GM12878 (cell line): ENCODE measurements around the gene CSTF1. TPM values are rescaled to one million over a fixed set of nuclear protein-coding genes. Genes with fewer than 3 reads are reported as not detected.

Experiments
- GATAD2B ChIP-seq: fragments of 450-650 bp; conservative IDR thresholded peaks from 2 replicates; pipeline ENCODE4 v1.6.1; 2017; ENCODE audit warnings: low read depth, mild to moderate bottlenecking, moderate library complexity
- HSF1 ChIP-seq: fragments of 150-350 bp; IDR thresholded peaks from 2 replicates; pipeline ENCODE4 v1.6.1; 2014; ENCODE audit warnings: mild to moderate bottlenecking, low read depth, low read length
- KDM1A ChIP-seq: fragments of 200-600 bp; sonication (generic); IDR thresholded peaks from 2 replicates; pipeline ENCODE4 v1.6.1; 2016; ENCODE audit warnings: borderline replicate concordance
- MEF2B ChIP-seq: fragments of 450-650 bp; IDR thresholded peaks from 2 replicates; pipeline ENCODE4 v1.6.1; 2018; ENCODE audit warnings: mild to moderate bottlenecking, moderate library complexity; ENCODE audit not compliant: partially characterized antibody, poor library complexity, severe bottlenecking
- NFXL1 ChIP-seq: fragments of 450-650 bp; IDR thresholded peaks from 2 replicates; pipeline ENCODE4 v1.6.1; 2017; ENCODE audit warnings: antibody characterized with exemption, mild to moderate bottlenecking, borderline replicate concordance
- NR2C1 ChIP-seq: fragments of 450-650 bp; IDR thresholded peaks from 2 replicates; pipeline ENCODE4 v1.6.1; 2017; ENCODE audit warnings: antibody characterized with exemption, mild to moderate bottlenecking, moderate library complexity
- PAX8 ChIP-seq: fragments of 450-650 bp; IDR thresholded peaks from 2 replicates; pipeline ENCODE4 v1.6.1; 2017; ENCODE audit warnings: mild to moderate bottlenecking, moderate library complexity
- POLR2AphosphoS2 ChIP-seq: IDR thresholded peaks from 2 replicates; pipeline ENCODE4 v1.6.1; 2011; ENCODE audit warnings: low read depth, mild to moderate bottlenecking, low read length, improper control_type of control experiment, moderate library complexity
- RELB ChIP-seq: fragments of 450-650 bp; IDR thresholded peaks from 2 replicates; pipeline ENCODE4 v1.6.1; 2017; ENCODE audit warnings: low read depth, mild to moderate bottlenecking, moderate library complexity
- REST ChIP-seq: IDR thresholded peaks from 2 replicates; pipeline ENCODE4 v1.6.1; 2012; ENCODE audit warnings: mild to moderate bottlenecking, low read depth, low read length
- polyA plus RNA-seq, 11 experiments: library from polyadenylated mRNA; depleted of rRNA in 4 of 11; unstranded in 6 of 11; stranded (reverse) in 5 of 11; fragments of >200 nt; fragmentation: Nextera tagmentation in 4 of 11; fragmentation: Illumina TruSeq in 1 of 11; extraction: Ambion mirVana in 4 of 11; extraction: Trizol in 1 of 11; gene quantifications; 1 replicate in 1 of 11; 2 replicates in 10 of 11; pipeline versions ENCODE4 v1.2.1 to v1.2.3, GENCODE V29; 2011 to 2016; ENCODE audit warnings: inconsistent platforms in 2 of 11, missing spikeins in 2 of 11, low read depth in 1 of 11
- total RNA-seq, 4 experiments: library from RNA; depleted of rRNA in 3 of 4; stranded (reverse); fragments of >200 nt in 3 of 4; fragmentation: Illumina TruSeq in 1 of 4; extraction: Trizol in 1 of 4; gene quantifications; 2 replicates each; pipeline versions ENCODE4 v1.2.1 to v1.2.3, GENCODE V29; 2013 to 2021
- TF ChIP-seq, protein P1 (sequence below), 3 experiments: IDR thresholded peaks in 2 of 3; conservative IDR thresholded peaks in 1 of 3; 2 replicates each; pipeline ENCODE4 v1.5.1; 2011; ENCODE audit warnings: low read depth in 3 of 3, low read length in 3 of 3, mild to moderate bottlenecking in 3 of 3, control low read depth in 2 of 3, moderate library complexity in 2 of 3, inconsistent platforms in 1 of 3, mixed read lengths in 1 of 3; ENCODE audit not compliant: control insufficient read depth in 2 of 3, insufficient read depth in 1 of 3; ENCODE audit errors: extremely low read depth in 1 of 3
- TF ChIP-seq, protein P2 (sequence below): IDR thresholded peaks from 2 replicates; pipeline ENCODE4 v1.6.1; 2012; ENCODE audit warnings: improper control_type of control experiment, low read depth, low read length; ENCODE audit not compliant: insufficient replicate concordance

The CSTF1 gene
- total and polyA plus RNA-seq, 10 of the 15 experiments (the other 5 are each of a cell fraction or from before 2014, with no cell fraction given): 41.8 to 89.1 (median 50.1) TPM

DNA sequence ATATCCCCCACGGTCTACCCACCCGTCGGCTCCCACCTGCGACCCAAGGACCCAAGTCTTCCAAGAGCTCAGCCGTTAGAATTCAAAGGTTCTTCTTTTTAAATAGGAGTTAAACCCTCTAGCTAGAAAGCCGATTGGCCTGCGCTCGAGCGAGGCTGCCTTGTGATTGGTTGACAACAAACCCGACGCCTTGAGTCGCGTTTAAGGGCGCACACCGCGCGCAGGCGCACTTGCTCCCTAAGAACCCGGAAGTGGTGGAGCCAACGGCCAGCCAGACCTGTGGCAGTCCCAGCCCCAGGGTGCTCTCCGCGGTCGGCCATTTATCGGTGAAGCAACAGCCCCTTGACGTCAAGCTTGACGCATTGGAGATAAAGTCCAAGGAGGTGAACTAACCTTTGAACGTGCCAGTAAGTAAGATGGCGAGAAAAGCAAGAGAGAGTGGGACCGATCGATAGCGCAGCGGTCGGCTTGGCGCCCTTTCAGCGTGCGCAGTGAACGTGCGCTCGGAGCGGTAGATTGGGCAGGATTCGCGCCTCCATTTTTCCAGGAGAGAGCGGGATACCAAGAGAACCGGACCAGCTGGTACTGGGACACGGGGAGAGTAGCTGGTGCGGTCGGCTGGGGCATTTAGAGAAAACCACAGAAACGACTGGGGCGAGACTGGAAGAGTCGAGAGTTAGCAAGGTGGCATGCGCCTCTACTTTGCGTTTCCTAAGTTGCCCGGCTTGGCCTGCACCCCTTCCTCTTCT is at the start of gene CSTF1, which contains the start of gene AURKA (continued):
- no peak for TF ChIP-seq REST
- TF ChIP-seq, protein P1, sequence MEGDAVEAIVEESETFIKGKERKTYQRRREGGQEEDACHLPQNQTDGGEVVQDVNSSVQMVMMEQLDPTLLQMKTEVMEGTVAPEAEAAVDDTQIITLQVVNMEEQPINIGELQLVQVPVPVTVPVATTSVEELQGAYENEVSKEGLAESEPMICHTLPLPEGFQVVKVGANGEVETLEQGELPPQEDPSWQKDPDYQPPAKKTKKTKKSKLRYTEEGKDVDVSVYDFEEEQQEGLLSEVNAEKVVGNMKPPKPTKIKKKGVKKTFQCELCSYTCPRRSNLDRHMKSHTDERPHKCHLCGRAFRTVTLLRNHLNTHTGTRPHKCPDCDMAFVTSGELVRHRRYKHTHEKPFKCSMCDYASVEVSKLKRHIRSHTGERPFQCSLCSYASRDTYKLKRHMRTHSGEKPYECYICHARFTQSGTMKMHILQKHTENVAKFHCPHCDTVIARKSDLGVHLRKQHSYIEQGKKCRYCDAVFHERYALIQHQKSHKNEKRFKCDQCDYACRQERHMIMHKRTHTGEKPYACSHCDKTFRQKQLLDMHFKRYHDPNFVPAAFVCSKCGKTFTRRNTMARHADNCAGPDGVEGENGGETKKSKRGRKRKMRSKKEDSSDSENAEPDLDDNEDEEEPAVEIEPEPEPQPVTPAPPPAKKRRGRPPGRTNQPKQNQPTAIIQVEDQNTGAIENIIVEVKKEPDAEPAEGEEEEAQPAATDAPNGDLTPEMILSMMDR (IDR thresholded peaks at IDR 0.05 in 2 of 3, conservative IDR thresholded peaks at IDR 0.05 in 1 of 3; ENCODE audit: control insufficient read depth in 2 of 3, extremely low read depth in 1 of 3, insufficient read depth in 1 of 3, low read depth in 3 of 3, low read length in 3 of 3): no peak
- TF ChIP-seq GATAD2B: 0 out of 2 replicates have a peak, but pooled peaks have one; percentile 64
- peak; percentile 94 for TF ChIP-seq RELB
- TF ChIP-seq KDM1A: no peak
- TF ChIP-seq NFXL1: no peak
- TF ChIP-seq, protein P2, sequence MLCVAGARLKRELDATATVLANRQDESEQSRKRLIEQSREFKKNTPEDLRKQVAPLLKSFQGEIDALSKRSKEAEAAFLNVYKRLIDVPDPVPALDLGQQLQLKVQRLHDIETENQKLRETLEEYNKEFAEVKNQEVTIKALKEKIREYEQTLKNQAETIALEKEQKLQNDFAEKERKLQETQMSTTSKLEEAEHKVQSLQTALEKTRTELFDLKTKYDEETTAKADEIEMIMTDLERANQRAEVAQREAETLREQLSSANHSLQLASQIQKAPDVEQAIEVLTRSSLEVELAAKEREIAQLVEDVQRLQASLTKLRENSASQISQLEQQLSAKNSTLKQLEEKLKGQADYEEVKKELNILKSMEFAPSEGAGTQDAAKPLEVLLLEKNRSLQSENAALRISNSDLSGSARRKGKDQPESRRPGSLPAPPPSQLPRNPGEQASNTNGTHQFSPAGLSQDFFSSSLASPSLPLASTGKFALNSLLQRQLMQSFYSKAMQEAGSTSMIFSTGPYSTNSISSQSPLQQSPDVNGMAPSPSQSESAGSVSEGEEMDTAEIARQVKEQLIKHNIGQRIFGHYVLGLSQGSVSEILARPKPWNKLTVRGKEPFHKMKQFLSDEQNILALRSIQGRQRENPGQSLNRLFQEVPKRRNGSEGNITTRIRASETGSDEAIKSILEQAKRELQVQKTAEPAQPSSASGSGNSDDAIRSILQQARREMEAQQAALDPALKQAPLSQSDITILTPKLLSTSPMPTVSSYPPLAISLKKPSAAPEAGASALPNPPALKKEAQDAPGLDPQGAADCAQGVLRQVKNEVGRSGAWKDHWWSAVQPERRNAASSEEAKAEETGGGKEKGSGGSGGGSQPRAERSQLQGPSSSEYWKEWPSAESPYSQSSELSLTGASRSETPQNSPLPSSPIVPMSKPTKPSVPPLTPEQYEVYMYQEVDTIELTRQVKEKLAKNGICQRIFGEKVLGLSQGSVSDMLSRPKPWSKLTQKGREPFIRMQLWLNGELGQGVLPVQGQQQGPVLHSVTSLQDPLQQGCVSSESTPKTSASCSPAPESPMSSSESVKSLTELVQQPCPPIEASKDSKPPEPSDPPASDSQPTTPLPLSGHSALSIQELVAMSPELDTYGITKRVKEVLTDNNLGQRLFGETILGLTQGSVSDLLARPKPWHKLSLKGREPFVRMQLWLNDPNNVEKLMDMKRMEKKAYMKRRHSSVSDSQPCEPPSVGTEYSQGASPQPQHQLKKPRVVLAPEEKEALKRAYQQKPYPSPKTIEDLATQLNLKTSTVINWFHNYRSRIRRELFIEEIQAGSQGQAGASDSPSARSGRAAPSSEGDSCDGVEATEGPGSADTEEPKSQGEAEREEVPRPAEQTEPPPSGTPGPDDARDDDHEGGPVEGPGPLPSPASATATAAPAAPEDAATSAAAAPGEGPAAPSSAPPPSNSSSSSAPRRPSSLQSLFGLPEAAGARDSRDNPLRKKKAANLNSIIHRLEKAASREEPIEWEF: peak; percentile 97
- TF ChIP-seq NR2C1: peak; percentile 86
- 0 out of 2 replicates have a peak, but pooled peaks have one; percentile 39 for TF ChIP-seq PAX8
- TF ChIP-seq HSF1: 0 out of 2 replicates have a peak, but pooled peaks have one; percentile 45
- peak; percentile 37 for TF ChIP-seq MEF2B
- TF ChIP-seq POLR2AphosphoS2: peak; percentile 94
